Left lung (tissue), 10 donors: ENCODE measurements around the gene TMEM175. TPM values are rescaled to one million over a fixed set of nuclear protein-coding genes. Genes with fewer than 3 reads are reported as not detected.
A peak's percentile ranks its signal among the peaks of the same experiment; 100 is the strongest.

Experiments
- ATAC-seq: fragments of 200-7000 bp; cut with Tn5 transposase; one replicate; pipeline ENCODE4 v1.9.1; 2020; ENCODE audit warnings: moderate library complexity
- DNase-seq, 4 donors: peaks; one replicate each; pipeline ENCODE4 v3.0.0-alpha.2; 2013 to 2020
- H3K27ac ChIP-seq, 2 donors: fragments of 200-600 bp; sonication (generic) in 1 of 2; one replicate each; pipeline versions ENCODE4 v1.5.0 to v1.8.0; 2020 to 2021
- H3K27me3 ChIP-seq, 2 donors: fragments of 200-600 bp; sonication (generic) in 1 of 2; one replicate each; pipeline versions ENCODE4 v1.5.0 to v1.8.0; 2020 to 2021
- H3K36me3 ChIP-seq, 2 donors: fragments of 200-600 bp; sonication (generic) in 1 of 2; one replicate each; pipeline versions ENCODE4 v1.5.0 to v1.8.0; 2020 to 2021
- H3K4me1 ChIP-seq, 2 donors: fragments of 200-600 bp; one replicate each; pipeline ENCODE4 v1.8.0; 2021
- H3K4me3 ChIP-seq, 2 donors: fragments of 200-600 bp; sonication (generic) in 1 of 2; one replicate each; pipeline versions ENCODE4 v1.5.0 to v1.8.0; 2020 to 2021; ENCODE audit warnings: mild to moderate bottlenecking in 1 of 2
- H3K9me3 ChIP-seq, 2 donors: fragments of 200-600 bp; sonication (generic) in 1 of 2; one replicate each; pipeline versions ENCODE4 v1.5.0 to v1.8.0; 2020 to 2021
- intact Hi-C, 2 donors: fragments of 100-400 bp; cut with DNase I; formaldehyde crosslinking; loops; one replicate each; pipeline versions ENCODE4 v1.11.2 to v1.14.2; 2022
- polyA plus RNA-seq, 6 donors: library from polyadenylated mRNA; unstranded; fragments of 120-200 nt; gene quantifications; one replicate each; pipeline ENCODE4 v1.2.1, GENCODE V29; 2013; ENCODE audit not compliant: insufficient read length in 6 of 6
- total RNA-seq, 2 donors: library from RNA; stranded (reverse); fragmentation: NEBNext Ultra II Directional; extraction: Animal tissue kit (Norgen Biotek cat#: 25700); gene quantifications; one replicate each; pipeline ENCODE4 v1.2.1, GENCODE V29; 2021
- TF ChIP-seq, protein P1 (sequence below), 2 donors: fragments of 200-600 bp; sonication (generic) in 1 of 2; IDR thresholded peaks; one replicate each; pipeline versions ENCODE4 v1.5.0 to v1.8.0; 2021; ENCODE audit warnings: antibody characterized with exemption in 2 of 2
- donor health status: DM: no; HTN: yes; CAD: no.
- donor health status: DM: no; HTN: no; CAD: no.

TMEM175 gene
- total and polyA plus RNA-seq, 8 donors, result 24.4 to 38.7 (median 27.6) TPM

DNA sequence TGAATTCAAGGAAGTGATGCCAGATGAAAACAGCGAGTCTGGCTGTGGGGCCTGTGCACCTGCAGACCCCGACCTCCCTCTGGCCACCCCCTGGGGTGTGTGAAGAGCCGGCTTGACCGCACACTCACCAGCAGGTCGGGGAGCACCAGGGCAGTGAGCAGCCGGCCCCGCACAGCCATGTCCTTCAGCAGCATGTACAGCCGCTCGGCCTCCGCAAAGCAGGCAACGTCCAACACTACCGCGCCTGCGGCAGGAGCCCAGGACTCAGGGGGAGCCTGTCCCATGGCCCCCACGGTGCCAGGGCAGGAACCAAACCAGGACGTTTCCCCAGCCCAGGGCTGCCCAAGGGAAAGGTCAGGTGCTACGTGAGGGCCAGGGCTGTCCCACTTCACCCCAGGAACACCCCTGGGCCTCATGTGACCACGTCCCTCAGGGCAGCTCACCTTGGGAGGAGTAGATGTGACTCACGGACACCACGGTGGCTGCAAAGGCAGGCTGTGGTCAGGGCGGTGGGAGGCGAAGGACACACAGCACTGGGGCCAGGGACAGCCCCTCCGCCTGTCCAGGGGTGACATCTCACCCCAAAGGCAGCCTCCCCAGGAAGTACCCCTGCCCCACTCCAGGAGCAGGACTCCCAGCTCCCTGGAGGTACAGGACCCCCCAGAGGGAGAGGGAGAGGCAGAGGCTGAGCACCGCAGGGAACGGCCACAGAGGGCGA is 32.9 kb downstream of the TMEM175 start:
- Histone ChIP-seq H3K4me3 (no peak overlapping the region), H3K27ac (no peak overlapping the region), H3K27me3 (peaks cover 0 to 5% of the 10 kb centered on the region in 2 donors), H3K9me3 (no peaks in the 10 kb centered on the region), H3K4me1 (no peaks in the 10 kb centered on the region), H3K36me3 (peaks cover 0 to 76% of the 10 kb centered on the region in 2 donors)
- intact Hi-C loops, result no loop called here
- TF ChIP-seq, protein P1, sequence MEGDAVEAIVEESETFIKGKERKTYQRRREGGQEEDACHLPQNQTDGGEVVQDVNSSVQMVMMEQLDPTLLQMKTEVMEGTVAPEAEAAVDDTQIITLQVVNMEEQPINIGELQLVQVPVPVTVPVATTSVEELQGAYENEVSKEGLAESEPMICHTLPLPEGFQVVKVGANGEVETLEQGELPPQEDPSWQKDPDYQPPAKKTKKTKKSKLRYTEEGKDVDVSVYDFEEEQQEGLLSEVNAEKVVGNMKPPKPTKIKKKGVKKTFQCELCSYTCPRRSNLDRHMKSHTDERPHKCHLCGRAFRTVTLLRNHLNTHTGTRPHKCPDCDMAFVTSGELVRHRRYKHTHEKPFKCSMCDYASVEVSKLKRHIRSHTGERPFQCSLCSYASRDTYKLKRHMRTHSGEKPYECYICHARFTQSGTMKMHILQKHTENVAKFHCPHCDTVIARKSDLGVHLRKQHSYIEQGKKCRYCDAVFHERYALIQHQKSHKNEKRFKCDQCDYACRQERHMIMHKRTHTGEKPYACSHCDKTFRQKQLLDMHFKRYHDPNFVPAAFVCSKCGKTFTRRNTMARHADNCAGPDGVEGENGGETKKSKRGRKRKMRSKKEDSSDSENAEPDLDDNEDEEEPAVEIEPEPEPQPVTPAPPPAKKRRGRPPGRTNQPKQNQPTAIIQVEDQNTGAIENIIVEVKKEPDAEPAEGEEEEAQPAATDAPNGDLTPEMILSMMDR (IDR thresholded peaks at IDR 0.05), result no peak
- ATAC-seq (no peak), DNase-seq (peak in 1 of 4 donors; percentile 76)

DNA sequence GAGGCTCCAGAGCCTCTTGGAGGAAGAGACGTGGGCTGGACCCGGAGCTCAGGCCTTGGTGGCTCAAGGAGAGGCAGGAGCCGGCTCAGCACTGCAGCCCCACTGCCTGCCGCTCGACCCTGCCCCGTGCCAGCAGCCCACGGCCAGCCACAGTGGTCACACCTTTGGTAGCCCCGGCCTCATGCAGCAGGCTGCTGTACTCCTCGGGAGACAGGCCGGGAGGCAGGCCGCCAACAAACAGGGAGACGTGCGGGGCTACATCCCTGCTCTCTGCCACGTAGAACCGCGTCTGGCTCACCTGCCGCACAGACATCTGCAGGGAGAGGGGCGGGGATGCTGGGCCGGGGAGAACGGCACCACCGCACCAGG is 33.5 kb downstream of the TMEM175 start:
- Histone ChIP-seq H3K4me1 (peaks cover 0 to 2% of the 10 kb centered on the region in 2 donors), H3K27ac (no peak overlapping the region), H3K36me3 (peaks cover 0 to 71% of the 10 kb centered on the region in 2 donors), H3K4me3 (no peak overlapping the region), H3K27me3 (peaks cover 0 to 5% of the 10 kb centered on the region in 2 donors), H3K9me3 (no peaks in the 10 kb centered on the region)
- intact Hi-C loops, result no loop called here
- TF ChIP-seq, protein P1 (IDR thresholded peaks at IDR 0.05), result no peak
- DNase-seq, result peak in 1 of 4 donors; percentile 71
- no peak for ATAC-seq

DNA sequence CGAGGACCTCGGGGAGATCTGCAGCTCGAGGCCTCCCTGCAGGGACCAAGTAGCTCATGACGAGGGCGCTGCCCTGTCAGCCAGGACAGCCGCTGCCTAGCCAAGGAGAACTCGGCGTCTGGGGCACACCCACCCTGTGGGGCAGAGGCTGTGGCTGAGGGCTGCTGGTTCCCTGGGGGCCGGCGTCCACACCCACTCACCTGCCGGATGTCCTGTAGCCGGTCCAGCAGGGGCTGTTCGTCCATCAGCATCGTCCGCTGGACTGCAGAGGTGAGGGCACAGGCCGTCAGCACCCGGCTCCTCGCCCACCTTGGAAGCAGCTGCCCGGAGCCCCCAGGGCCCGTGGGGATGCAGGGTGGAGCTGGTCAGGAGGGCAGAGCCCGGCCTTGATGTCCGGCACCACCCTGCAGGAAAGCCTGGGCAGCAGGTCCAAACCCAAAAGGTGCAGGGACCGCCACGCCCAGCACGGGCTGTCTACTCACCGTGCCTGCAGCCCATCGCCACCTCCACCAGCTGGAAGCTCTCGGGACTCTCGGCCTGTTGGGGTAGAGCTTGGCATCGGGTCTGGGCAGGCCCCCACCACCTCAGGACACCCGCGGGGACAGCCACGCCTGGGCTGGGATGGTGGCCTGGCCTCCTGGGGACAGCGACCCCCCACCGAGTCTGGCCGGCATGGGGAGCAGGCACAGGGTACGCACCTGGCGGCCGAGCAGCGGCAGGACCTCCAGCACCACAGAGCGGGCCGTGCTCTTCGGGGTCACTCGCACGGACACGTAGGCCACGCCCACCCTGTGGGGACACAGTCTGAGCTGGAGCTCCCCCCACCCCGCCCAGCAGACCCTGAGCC is 34.2 kb downstream of the TMEM175 start:
- intact Hi-C loops, result no loop called here
- H3K36me3 ChIP-seq, result peaks cover 0 to 63% of the 10 kb centered on the region in 2 donors
- ATAC-seq, result no peak
- peak in 1 of 4 donors; percentile 79 for DNase-seq
- TF ChIP-seq, protein P1 (IDR thresholded peaks at IDR 0.05), result no peak
- no peak overlapping the region for H3K4me3 ChIP-seq
- H3K4me1 ChIP-seq, result peaks cover 0 to 9% of the 10 kb centered on the region in 2 donors
- peaks cover 0 to 5% of the 10 kb centered on the region in 2 donors for H3K27me3 ChIP-seq
- no peaks in the 10 kb centered on the region for H3K9me3 ChIP-seq
- no peak overlapping the region for H3K27ac ChIP-seq

DNA sequence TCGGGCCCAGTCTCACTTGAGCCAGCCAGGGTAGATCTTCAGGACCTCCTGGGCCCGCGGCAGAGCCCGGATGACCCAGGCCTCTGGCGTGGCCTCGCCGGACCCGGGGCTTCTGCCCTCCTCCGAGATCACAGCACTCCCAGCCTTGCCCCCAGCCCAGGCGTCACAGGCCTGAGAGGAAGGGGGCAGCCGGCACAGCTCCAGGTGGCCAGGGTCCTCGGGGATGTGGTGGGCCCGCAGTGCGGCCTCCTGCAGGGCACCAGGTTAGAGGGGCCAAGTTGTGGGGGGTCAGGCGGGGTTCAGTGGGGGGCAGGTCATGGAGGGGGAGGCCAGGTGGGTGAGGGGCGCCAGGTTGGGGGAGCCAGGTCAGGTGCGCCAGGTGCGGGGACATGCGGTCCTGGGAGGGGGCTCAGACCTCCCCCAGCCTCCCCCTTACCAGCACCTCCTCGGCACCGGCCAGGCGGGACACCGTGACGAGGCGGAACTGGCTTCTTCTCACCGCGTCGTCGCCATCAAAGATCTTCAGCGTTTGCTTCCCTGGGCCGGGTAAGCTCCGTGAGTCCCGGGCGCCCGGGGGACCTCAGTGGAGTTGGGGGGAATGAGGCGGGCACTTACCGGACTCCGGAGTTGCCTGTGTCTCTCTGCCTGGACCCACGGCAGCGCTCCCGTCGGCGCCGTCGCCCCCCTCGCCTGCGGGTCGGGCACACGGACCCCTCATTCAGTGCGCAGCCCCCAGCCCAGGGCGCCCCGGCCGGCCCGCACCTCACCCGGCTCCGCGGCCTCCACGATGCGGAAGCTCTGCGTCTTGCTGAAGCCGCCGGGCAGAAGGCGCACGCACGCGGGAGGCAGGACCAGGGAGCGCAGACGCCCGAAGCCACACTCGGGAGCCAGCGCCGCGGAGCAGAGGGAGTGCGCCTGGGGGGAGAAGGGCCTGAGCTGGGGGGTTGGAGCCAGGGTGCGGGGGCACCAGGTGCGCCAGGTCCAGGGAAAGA is 35.1 kb downstream of the TMEM175 start:
- ATAC-seq (no peak), DNase-seq (peak in 1 of 4 donors; percentile 81)
- H3K36me3 ChIP-seq, result peaks cover 0 to 54% of the 10 kb centered on the region in 2 donors
- TF ChIP-seq, protein P1 (IDR thresholded peaks at IDR 0.05), result no peak
- intact Hi-C loops, result no loop called here
- H3K27ac ChIP-seq, result no peak overlapping the region
- H3K4me1 ChIP-seq, result peaks cover 9 to 19% of the 10 kb centered on the region in 2 donors
- H3K4me3 ChIP-seq, result no peak overlapping the region
- peaks cover 0 to 5% of the 10 kb centered on the region in 2 donors for H3K27me3 ChIP-seq
- H3K9me3 ChIP-seq, result no peaks in the 10 kb centered on the region
